Embryonic facial prominence (tissue), 1 donor: ENCODE data around the gene RPL19.

ENCODE experiments used
- DNase-seq: peaks from one replicate; pipeline ENCODE4 v3.0.0-alpha.2; 2016; ENCODE audit errors: extremely low spot score

Gene RPL19

GRCh38 chr17:39197380-39198185, 2.5 kb upstream of the RPL19 start, which contains the start of gene CACNB1:
Gene CACNB1, minus strand, starts transcription at chr17:39197669. Its CDS starts 174 bp downstream, at chr17:39197495.
- peak; percentile 62 for DNase-seq

GRCh38 chr17:39198186-39198566, 1.9 kb upstream of the RPL19 start:
- no peak for DNase-seq

DNA sequence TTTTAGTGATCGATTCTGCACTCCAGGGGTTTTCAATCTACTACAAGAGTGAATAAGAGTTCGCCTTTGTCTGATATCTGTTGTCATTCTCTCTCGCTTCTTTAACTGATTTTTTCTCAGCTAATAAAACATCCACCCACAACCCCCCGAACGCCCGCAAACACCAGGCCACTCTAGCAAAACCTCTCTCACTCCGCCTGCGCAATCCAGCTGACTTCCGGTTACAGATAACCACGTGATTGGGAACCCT, 338 bp upstream of the RPL19 start:
- DNase-seq: peak; percentile 95

DNA sequence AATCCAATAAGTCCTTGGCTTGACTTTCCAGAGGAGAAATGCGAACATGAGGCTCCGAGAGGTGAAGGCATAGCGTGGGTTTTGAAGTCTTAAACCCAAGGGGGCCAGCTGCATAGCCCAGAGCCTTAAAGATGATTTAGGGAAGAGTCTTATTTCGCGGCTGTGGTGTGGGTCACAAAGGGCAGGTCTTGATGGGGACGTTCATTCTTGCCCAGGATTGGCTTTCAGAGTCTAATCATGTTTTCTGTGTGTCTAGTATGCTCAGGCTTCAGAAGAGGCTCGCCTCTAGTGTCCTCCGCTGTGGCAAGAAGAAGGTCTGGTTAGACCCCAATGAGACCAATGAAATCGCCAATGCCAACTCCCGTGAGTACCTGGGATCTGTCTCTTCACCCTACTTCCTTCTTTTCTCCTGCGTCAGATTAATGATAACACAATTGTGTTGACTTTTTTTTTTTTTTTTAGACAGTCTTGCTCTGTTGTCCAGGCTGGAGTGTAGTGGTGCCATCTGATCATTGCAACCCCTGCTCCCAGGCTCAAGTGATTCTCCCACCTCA, 951 bp downstream of the RPL19 start:
- no peak for DNase-seq

GRCh38 chr17:39204245-39204644, 4.2 kb downstream of the RPL19 start:
- no peak for DNase-seq

DNA sequence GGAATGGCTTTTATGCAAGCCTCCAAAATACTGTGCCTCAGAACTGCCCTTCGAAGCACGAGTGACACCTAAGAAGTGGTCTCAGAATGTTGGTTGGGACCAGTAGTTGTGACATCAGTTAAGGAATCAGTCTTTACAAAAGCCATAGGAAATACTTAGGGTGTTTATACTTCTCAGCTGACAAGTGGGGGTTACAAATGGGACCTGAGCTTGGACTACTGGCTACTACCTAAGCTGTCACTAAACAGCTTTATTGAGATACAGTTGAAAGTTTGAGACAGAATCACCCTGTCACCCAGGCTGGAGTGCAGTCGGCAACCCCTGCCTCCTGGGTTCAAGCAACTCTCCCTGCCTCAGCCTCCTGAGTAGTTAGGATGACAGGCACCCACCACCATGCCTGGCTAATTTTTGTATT, 5.0 kb downstream of the RPL19 start:
- DNase-seq: no peak

DNA sequence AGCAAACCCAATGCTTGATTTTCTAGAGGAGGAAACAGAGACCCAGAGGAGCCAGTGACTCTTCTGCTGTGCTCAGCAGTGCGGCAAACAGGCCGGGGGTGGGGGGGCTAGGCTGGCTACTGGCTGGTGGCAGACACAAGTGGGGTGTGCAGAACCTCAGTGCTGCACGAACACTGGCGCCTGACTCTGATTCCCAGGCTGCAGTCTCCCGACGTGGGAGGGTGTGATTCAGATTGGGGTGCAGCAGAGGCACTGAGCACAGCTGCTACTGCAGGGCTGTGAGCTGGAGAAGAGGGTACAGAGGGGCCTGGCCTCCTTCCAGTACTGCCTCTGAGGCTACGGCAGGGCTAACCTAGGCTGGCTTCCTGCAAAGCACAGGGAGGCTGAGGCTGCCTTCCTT, 8.1 kb downstream of the RPL19 start:
- no peak for DNase-seq

- DNase-seq: no peak
These were observed 8.8 kb downstream of the RPL19 start for GRCh38 chr17:39208893-39209292.

DNA sequence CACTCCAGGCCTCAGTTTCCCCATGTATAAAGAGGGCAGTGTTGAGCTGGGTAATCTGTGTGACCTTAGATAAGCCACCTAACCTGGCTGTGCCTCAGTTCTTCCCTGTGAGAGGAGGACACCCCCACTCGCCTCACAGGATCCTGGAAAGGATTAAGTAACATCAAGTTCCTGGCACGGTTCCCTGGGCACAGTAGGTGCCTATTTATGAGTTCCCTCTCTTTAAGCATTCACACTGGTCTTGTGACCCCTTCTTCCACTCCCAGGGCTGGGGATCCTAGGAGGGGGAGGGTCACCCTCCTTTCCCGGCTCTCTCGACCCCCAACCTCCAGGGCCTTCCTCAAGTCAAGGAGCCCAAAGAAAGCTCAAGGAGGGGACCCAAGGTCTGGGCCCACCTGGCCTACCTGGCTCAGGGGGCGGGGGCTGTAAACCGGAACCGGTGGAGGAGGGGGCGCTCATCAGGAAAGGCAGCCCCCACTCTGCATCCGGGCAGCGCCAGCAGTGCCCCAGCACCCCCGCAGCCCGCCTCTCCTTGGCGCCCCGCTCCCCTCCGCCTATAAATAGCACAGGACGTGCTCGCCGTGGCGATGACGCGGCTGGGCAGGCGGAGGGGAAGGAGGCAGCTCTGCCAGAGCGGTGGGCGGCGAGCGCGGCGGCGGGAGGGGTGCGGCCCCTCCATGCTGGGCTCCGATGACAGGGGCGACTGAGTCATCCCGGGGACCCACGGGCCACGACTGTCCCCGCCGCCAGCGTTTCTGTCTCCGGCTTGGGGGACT, 9.4 kb downstream of the RPL19 start:
- DNase-seq: no peak

GRCh38 chr17:39210093-39210434, 10.0 kb downstream of the RPL19 start:
- DNase-seq: no peak

DNA sequence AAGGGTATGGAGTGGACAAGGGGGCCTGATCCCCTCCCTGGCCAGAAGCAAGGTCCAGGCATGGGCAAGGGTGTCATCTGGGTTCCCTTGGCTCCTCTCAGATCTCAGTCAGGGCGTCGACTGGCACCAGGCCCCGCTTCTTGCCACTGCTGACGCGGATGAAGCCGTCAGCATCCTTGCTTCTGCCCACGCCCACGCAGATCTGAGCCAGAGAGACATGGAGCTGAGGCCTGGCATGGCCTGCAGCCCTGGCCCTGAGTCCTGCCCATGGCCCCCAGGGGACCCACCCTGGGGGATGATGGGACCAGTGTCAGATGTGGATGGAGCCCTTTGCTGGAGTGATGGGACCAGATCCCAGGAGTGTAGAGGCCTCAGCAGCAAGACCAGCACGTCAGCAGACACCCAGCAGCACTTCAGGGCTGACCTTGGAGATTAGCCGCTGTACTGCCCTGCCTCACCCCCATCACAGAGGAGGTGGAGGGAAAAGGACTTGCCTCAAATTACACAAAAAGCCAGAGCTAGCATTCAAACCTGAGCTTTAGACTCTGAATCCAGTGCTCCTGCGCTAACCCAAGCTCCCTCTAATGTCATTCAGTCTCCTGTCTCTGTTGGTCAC, 12.2 kb downstream of the RPL19 start:
- no peak for DNase-seq

- no peak for DNase-seq
These were observed 12.9 kb downstream of the RPL19 start for GRCh38 chr17:39212841-39213480.

DNA sequence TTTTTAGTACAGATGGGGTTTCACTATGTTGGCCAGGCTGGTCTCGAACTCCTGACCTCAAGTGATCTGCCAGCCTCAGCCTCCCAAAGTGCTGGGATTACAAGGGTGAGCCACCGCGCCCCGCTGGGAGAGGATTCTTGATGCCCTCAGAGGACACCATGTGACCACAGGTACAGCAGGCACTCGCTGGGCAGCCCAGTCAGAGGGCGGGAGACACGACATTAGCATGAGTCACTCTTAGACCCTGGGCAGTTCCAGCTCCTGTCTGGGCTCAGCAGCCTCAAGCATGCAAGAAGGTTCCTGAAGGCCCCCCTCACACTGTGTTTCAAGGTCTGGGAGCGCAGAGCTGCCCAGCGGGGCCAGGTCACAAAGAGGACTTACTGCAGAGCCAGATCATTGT, 13.8 kb downstream of the RPL19 start:
- no peak for DNase-seq

DNA sequence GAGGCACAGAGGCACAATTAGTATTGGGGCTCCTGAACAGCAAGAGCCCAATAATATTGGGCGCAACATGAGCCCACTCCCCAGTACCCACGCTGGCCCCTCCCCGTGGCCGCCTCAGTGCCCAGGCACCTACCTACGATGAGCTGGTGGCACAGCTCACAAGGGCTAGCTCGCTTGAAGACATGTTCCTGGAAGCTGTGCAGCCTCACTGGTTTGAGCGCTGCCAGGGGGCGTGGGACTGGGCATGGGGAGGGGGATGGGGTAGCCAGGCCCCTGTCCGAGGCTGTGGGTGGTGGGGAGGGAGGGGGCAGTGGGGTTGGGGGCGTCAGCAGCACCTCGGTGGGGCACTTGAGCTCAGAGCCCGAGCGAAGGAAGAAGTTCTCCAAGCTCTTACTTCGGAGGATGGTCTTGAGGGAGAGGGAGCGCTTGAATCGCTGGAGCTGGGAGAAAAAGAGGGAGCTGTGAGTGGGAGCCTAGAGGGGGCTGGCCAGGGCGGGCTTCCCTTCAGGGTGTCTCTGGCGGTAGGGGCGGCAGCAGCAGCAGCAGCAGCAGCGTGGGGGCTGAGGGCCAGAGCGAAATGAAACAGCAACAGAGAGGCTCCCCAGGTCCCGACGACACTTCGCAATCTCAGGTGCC, 17.8 kb downstream of the RPL19 start:
- DNase-seq: no peak

- no peak for DNase-seq
These were observed 18.8 kb downstream of the RPL19 start for GRCh38 chr17:39218906-39219305.

- DNase-seq: no peak
These were observed 19.6 kb downstream of the RPL19 start for GRCh38 chr17:39219647-39220154.

DNA sequence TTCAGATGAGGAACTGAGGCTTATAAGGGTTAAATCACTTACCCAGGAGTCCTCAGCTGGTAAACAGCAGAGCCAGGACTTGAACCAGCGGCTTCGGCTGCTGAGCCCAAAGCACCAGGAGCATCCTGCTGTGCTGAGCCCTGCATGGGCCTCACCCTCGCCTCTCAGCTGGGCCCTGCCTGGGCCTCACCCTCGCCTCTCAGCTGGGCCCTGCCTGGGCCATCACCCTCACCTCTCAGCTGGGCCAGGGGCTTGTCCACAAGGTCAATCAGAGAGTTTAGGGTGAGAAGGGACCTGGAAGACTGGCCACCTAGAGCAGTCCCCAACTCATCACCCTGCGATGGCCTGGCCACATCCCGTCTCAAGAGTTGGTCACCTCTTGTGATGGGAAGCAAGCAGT, 21.5 kb downstream of the RPL19 start:
- DNase-seq: no peak

- DNase-seq: no peak
These were observed 22.1 kb downstream of the RPL19 start for GRCh38 chr17:39222151-39222550.

- DNase-seq: no peak
These were observed 23.1 kb downstream of the RPL19 start for GRCh38 chr17:39222866-39223834.
